ENCODE results near the gene GNG12. TPM values are rescaled to one million over a fixed set of nuclear protein-coding genes. Genes with fewer than 3 reads are reported as not detected.

GNG12 gene
- total RNA-seq, 2 donors from 2014 or later, result 49.4 to 61.5 TPM

GRCh38 chr1:67755160-67755559, 78.1 kb downstream of the GNG12 start:
- H3K27ac ChIP-seq, result no peak overlapping the region
- no peak for DNase-seq (ENCODE audit: low spot score)
- H3K4me1 ChIP-seq (replicated peaks), result peaks cover 6% of the 10 kb centered on the region
- H3K9me3 ChIP-seq, result no peaks in the 10 kb centered on the region
- H3K36me3 ChIP-seq, result no peaks in the 10 kb centered on the region
- no peak for TF ChIP-seq POLR2AphosphoS5 (IDR thresholded peaks at IDR 0.05)
- TF ChIP-seq POLR2A (IDR thresholded peaks at IDR 0.05), result no peak
- no peak for TF ChIP-seq CTCF (IDR thresholded peaks at IDR 0.05)
- H3K4me3 ChIP-seq, result no peak overlapping the region
- WGBS, result 98% methylated on average over 2 of the region's 2 CpGs
- intact Hi-C loops (cut with DNase I), result loop anchor here (10.0 kb wide), 1 partner anchor 320 kb away; the partner anchor contains the start of gene SERBP1
- H3K27me3 ChIP-seq (replicated peaks; ENCODE audit: insufficient read depth), result no peaks in the 10 kb centered on the region

GRCh38 chr1:67754526-67754920, 78.7 kb downstream of the GNG12 start:
- intact Hi-C loops (cut with DNase I), result loop anchor here (5.0 to 10.0 kb wide), 2 partner anchors 67 to 320 kb away; partner anchors contain the start of genes GADD45A and SERBP1
- H3K4me1 ChIP-seq (replicated peaks), result no peaks in the 10 kb centered on the region

GRCh38 chr1:67753776-67754525, 79.3 kb downstream of the GNG12 start:
- H3K27ac ChIP-seq, result no peak overlapping the region
- H3K4me1 ChIP-seq (replicated peaks), result no peaks in the 10 kb centered on the region
- 84% methylated on average over 17 of the region's 17 CpGs for WGBS
- DNase-seq (ENCODE audit: low spot score), result no peak
- H3K27me3 ChIP-seq (replicated peaks; ENCODE audit: insufficient read depth), result no peaks in the 10 kb centered on the region
- no peak for TF ChIP-seq POLR2AphosphoS5 (IDR thresholded peaks at IDR 0.05)
- no peak for TF ChIP-seq POLR2A (IDR thresholded peaks at IDR 0.05)
- TF ChIP-seq CTCF (IDR thresholded peaks at IDR 0.05), result no peak
- no peaks in the 10 kb centered on the region for H3K9me3 ChIP-seq
- H3K4me3 ChIP-seq, result no peak overlapping the region
- no peaks in the 10 kb centered on the region for H3K36me3 ChIP-seq
- intact Hi-C loops (cut with DNase I), result loop anchor here (5.0 to 10.0 kb wide), 2 partner anchors 67 to 319 kb away; partner anchors contain the start of genes GADD45A and SERBP1

More at GRCh38 chr1:67754526-67754920, 78.7 kb downstream of the GNG12 start:
- TF ChIP-seq POLR2A (IDR thresholded peaks at IDR 0.05), result no peak
- H3K36me3 ChIP-seq, result no peaks in the 10 kb centered on the region
- H3K27ac ChIP-seq, result no peak overlapping the region
- no peaks in the 10 kb centered on the region for H3K27me3 ChIP-seq (replicated peaks; ENCODE audit: insufficient read depth)
- H3K4me3 ChIP-seq, result no peak overlapping the region
- H3K9me3 ChIP-seq, result no peaks in the 10 kb centered on the region
- DNase-seq (ENCODE audit: low spot score), result no peak
- WGBS, result 65% methylated on average over 4 of the region's 4 CpGs

GRCh38 chr1:67752306-67752705, 81.0 kb downstream of the GNG12 start:
- intact Hi-C loops (cut with DNase I), result loop anchor here (5.0 to 10.0 kb wide), 2 partner anchors 65 to 318 kb away; partner anchors contain the start of genes GADD45A and SERBP1

GRCh38 chr1:67750691-67751054, 82.6 kb downstream of the GNG12 start:
- no peak for DNase-seq (ENCODE audit: low spot score)
- intact Hi-C loops (cut with DNase I), result loop anchor here (5.0 to 10.0 kb wide), 2 partner anchors 63 to 316 kb away; partner anchors contain the start of genes GADD45A and SERBP1
- H3K4me1 ChIP-seq (replicated peaks), result no peaks in the 10 kb centered on the region
- no peaks in the 10 kb centered on the region for H3K9me3 ChIP-seq
- TF ChIP-seq CTCF (IDR thresholded peaks at IDR 0.05) (no peak), POLR2AphosphoS5 (IDR thresholded peaks at IDR 0.05) (no peak), POLR2A (IDR thresholded peaks at IDR 0.05) (no peak)
- 42% methylated on average over 1 of the region's 1 CpG for WGBS
- H3K27me3 ChIP-seq (replicated peaks; ENCODE audit: insufficient read depth), result no peaks in the 10 kb centered on the region
- peak overlapping the region; percentile 67 to 78 for H3K27ac ChIP-seq
- no peaks in the 10 kb centered on the region for H3K36me3 ChIP-seq
- no peak overlapping the region for H3K4me3 ChIP-seq

More at GRCh38 chr1:67752306-67752705, 81.0 kb downstream of the GNG12 start:
- 78% methylated on average over 2 of the region's 2 CpGs for whole genome bisulfite sequencing
- Histone ChIP-seq H3K4me1 (replicated peaks) (no peaks in the 10 kb centered on the region), H3K27ac (no peak overlapping the region), H3K4me3 (no peak overlapping the region), H3K9me3 (no peaks in the 10 kb centered on the region), H3K36me3 (no peaks in the 10 kb centered on the region), H3K27me3 (replicated peaks; ENCODE audit: insufficient read depth) (no peaks in the 10 kb centered on the region)
- no peak for TF ChIP-seq POLR2A (IDR thresholded peaks at IDR 0.05)
- TF ChIP-seq POLR2AphosphoS5 (IDR thresholded peaks at IDR 0.05), result no peak
- no peak for TF ChIP-seq CTCF (IDR thresholded peaks at IDR 0.05)
- DNase-seq (ENCODE audit: low spot score), result no peak

All from prostate gland (tissue), 2 donors.